Lower leg skin (tissue), 4 donors: ENCODE measurements around the gene COG5. TPM values are rescaled to one million over a fixed set of nuclear protein-coding genes. Genes with fewer than 3 reads are reported as not detected.

Experiments used
- DNase-seq, 2 donors: peaks; one replicate each; pipeline ENCODE4 v3.0.0-alpha.2; 2019; ENCODE audit warnings: low spot score in 2 of 2
- H3K4me3 ChIP-seq: fragments of 200-600 bp; sonication (generic); 2 replicates; pipeline ENCODE4 v1.5.1; 2017; ENCODE audit warnings: mild to moderate bottlenecking, low read depth; ENCODE audit not compliant: poor library complexity, severe bottlenecking
- CTCF ChIP-seq, 3 donors: fragments of 450-650 bp; IDR thresholded peaks; one replicate each; pipeline ENCODE4 v1.5.1; 2016; ENCODE audit warnings: antibody characterized with exemption in 3 of 3, mild to moderate bottlenecking in 3 of 3, moderate library complexity in 2 of 3
- POLR2A ChIP-seq, 2 donors: fragments of 450-650 bp; IDR thresholded peaks; one replicate each; pipeline ENCODE4 v1.6.1; 2016 to 2017; ENCODE audit warnings: antibody characterized with exemption in 2 of 2, mild to moderate bottlenecking in 1 of 2, moderate library complexity in 1 of 2
- WGBS, 2 donors: methylation state at CpG; one replicate each; pipeline ENCODE4 v1.1.5; 2018; 5-methylcytosine and 5-hydroxymethylcytosine counted together
- intact Hi-C: fragments of 100-400 bp; cut with DNase I; formaldehyde crosslinking; loops from one replicate; pipeline ENCODE4 v1.15.0; 2023; ENCODE audit warnings: low total_unique reads
- total RNA-seq, 4 donors: library from RNA; depleted of rRNA; stranded (reverse); fragments of >200 nt; gene quantifications; one replicate each; pipeline ENCODE4 v1.1.0, GENCODE V29; 2016

COG5 gene
- total RNA-seq, 4 donors from 2014 or later, result 34.4 to 50.6 (median 43.4) TPM

GRCh38 chr7:107206706-107207105 is 357.0 kb downstream of the COG5 start:
- TF ChIP-seq CTCF (IDR thresholded peaks at IDR 0.05) (no peak), POLR2A (IDR thresholded peaks at IDR 0.05) (no peak)
- 44 to 54% methylated on average over 3 of the region's 3 CpGs for WGBS, 2 donors
- no peak overlapping the region for H3K4me3 ChIP-seq
- DNase-seq, result no peak
- intact Hi-C loops, result no loop called here

DNA sequence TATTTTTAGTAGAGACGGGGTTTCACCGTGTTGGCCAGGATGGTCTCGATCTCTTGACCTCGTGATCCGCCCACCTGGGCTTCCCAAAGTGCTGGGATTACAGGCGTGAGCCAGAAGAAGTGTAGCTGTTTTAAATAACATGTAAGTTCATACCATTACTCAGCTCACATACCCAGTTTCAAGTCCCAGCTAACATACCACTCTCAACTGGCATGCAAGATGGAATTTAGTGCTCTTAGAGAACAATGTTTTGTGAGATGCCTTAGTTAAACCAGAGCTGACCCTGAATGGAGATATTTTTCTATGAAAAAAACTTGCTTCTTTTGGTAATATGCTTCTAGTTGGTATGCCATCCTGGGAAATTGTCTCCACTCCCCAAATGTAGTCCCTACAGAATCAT is 357.6 kb downstream of the COG5 start:
- 94 to 97% methylated on average over 6 of the region's 6 CpGs for WGBS, 2 donors
- H3K4me3 ChIP-seq, result no peak overlapping the region
- no peak for DNase-seq
- TF ChIP-seq CTCF (IDR thresholded peaks at IDR 0.05) (no peak), POLR2A (IDR thresholded peaks at IDR 0.05) (no peak)
- intact Hi-C loops, result no loop called here

- intact Hi-C loops, result no loop called here
- TF ChIP-seq POLR2A (IDR thresholded peaks at IDR 0.05) (no peak), CTCF (IDR thresholded peaks at IDR 0.05) (no peak)
- no peak overlapping the region for H3K4me3 ChIP-seq
- 85 to 87% methylated on average over 7 of the region's 7 CpGs for WGBS, 2 donors
- DNase-seq, result no peak
Measured at GRCh38 chr7:107203607-107204006, 360.1 kb downstream of the COG5 start.

DNA sequence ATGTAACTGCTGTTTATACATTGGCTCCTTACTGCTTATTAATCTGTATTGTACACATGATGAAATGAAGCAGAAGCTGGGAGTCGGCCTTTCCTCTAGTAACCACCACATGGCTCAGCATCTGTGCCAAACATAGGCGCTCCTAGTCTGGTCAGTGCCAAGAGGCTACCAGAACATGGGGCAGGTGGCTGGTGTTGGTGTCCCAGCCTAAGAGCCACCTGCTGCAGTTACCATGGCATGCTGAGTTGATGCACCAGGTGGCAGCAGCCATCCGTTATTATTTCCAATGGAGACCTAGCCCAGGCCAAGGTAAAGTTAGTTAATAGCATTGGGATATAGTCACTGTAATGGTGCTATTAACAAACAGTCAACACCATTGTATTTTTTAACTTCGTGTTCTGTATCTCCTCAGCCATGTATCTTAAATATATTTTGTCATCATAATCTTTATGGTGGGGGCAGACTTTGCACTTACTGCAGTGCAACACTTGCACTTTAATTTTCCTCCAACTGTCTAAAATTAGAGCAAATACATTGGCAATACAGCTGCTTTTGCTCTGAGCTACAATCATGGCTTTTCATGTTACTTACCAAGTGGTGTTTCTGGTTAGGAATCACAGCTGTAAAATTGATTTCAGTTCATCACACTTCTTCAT is 361.8 kb downstream of the COG5 start:
- no peak overlapping the region for H3K4me3 ChIP-seq
- intact Hi-C loops, result no loop called here

GRCh38 chr7:107196834-107197610 is 366.7 kb downstream of the COG5 start:
- TF ChIP-seq POLR2A (IDR thresholded peaks at IDR 0.05) (no peak), CTCF (IDR thresholded peaks at IDR 0.05) (no peak)
- DNase-seq, result no peak
- intact Hi-C loops, result no loop called here
- WGBS, 2 donors, result 86 to 90% methylated on average over 10 of the region's 10 CpGs
- no peak overlapping the region for H3K4me3 ChIP-seq

More for the DNA sequence above, 361.8 kb downstream of the COG5 start:
- TF ChIP-seq POLR2A (IDR thresholded peaks at IDR 0.05), result no peak
- TF ChIP-seq CTCF (IDR thresholded peaks at IDR 0.05), result no peak
- DNase-seq, result no peak
- WGBS, 2 donors, result 55 to 62% methylated on average over 4 of the region's 4 CpGs
